ENCODE results near the gene OSBPL6.

- TF ChIP-seq POLR2A (IDR thresholded peaks at IDR 0.05; ENCODE audit: low read length) (no peak), GATA1 (IDR thresholded peaks at IDR 0.05; ENCODE audit: low read depth, low read length) (no peak)
Observed at GRCh38 chr2:178233428-178233827, 39.1 kb downstream of the OSBPL6 start.
